Cardiac fibroblast (primary cell): Measurements from ENCODE around the gene OR10A3.

ENCODE experiments used
- DNase-seq, 2 donors: peaks; one replicate each; pipeline versions ENCODE4 v3.0.0 to v3.0.0-alpha.2; 2010; ENCODE audit warnings: low read depth in 2 of 2
- H3K4me3 ChIP-seq, 2 donors: replicated peaks in 1 of 2; 1 replicate in 1 of 2; 2 replicates in 1 of 2; pipeline ENCODE4 v1.5.1; 2011; ENCODE audit warnings: low read depth in 2 of 2, low read length in 2 of 2, mild to moderate bottlenecking in 2 of 2, moderate library complexity in 1 of 2
- CTCF ChIP-seq: IDR thresholded peaks from one replicate; pipeline ENCODE4 v1.5.1; 2011; ENCODE audit warnings: low read depth, mild to moderate bottlenecking, low read length, inconsistent platforms

Gene OR10A3

DNA sequence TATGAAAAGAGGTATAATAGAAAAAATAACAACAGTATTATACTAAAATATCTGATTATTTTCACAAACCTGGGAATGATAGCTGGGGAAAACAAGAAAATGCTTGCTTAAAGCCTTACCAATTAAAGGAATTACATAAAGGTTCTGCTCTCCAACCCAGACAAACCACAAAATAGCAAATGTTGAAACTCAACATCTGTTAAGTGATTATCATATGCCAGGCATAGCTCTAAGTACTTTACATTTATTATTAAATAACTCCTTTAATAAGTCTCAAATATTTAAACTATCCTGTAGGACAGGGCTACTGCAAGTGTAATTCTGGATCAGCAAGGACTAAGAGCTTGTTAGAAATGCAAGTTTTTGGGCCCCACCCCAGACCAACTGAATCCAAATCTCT, 30.5 kb downstream of the OR10A3 start:
- no peak overlapping the region for H3K4me3 ChIP-seq
- no peak for TF ChIP-seq CTCF
- DNase-seq: no peak

DNA sequence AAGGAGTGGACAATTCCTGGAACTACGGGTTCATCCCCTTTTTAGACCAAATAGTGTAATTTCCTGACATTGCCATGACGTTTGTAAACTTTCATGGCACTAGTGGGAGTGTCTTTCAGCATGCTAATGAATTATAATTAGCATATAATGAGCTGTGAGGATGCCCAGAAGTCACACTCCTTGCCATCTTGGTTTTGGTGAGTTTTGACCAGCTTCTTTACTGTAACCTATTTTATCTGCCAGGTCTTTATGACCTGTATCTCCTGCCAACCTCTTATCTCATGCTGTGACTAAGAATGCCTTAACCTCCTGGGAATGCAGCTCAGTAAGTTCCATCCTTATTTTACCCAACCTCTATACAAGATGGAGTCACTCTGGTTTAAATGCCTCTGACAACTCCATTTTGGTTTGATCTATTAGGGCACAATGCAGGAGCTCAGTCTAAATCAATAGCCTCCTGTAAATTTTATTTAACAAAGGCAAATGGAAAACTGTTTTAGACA, 31.2 kb downstream of the OR10A3 start:
- no peak for DNase-seq
- TF ChIP-seq CTCF: no peak
- H3K4me3 ChIP-seq: no peak overlapping the region

DNA sequence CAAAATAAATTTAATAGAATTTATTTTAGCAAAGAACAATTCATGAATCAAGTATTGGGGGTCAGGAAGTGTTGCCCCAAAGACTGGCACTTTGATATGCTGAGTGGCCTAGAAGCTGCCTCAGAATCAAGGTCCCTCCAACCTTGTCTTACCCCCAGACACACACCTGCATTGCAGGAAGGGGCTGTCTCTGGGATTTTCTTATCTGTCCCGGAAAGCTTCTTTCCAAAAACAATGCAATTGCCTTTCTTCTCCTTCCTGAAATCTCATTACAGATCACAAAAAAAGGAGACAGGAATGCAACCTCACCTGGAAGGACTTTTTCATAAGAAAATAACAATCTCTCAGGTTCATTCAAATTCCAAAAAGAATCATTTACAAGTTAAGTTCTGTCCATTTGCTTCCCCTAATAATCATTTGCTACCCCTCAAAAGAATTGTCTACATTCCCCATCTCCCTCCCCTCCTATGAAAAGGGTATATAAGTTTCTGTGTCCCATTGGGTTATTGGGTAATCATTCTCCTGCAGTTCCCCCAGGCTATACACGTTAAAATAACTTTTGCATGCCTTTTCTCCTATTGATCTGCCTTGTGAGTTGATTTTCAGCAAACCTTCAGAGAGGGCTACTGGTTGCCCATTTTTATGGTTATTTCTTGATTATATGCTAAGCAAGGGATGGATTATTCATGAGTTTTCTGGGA, 31.8 kb downstream of the OR10A3 start:
- TF ChIP-seq CTCF: no peak
- H3K4me3 ChIP-seq: no peak overlapping the region
- no peak for DNase-seq

DNA sequence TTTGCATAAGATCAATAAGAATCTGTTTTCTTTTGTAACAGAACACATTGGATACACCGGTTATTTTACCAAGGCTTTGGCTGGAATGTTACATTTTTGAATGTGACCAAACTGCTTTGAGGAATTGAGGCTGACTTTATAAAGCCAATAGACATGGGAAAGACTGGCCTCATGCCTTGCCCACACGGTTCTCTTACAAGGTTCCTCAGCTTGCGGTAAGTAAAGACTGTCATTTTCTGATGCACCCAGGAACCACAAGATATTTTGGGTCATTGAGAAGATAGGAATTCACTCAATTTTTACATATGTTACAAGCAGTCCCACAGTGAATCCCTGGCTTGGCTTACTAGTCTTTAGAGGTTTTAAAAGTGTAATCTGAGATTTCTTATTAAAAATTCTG, 34.4 kb downstream of the OR10A3 start:
- DNase-seq: no peak
- TF ChIP-seq CTCF: no peak
- no peak overlapping the region for H3K4me3 ChIP-seq

GRCh38 chr11:7906481-7906880, 35.0 kb downstream of the OR10A3 start:
- DNase-seq: no peak
- H3K4me3 ChIP-seq: no peak overlapping the region
- TF ChIP-seq CTCF: no peak

DNA sequence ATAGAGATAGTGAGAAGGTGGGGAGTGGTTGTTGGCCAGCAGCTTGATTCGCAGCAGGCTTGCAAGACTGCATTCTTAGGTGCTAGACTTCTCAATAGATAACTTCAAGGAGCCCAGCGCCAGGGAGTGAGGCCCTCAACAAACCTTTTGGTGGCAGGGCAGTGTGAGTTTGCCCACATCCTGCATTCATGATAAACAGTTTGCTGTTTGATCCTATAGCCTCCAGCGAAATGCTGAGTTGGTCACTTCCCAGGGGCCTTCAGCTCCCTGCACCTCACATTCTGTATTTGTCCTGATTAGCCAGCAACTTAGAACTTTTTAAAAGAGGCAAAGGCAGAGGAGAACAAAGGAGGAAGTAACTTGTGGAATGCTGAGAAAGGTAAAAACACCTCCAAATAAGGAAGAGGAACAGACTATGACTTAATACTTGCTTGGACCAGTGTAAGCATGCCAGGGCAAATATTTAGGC, 35.5 kb downstream of the OR10A3 start:
- DNase-seq: no peak
- TF ChIP-seq CTCF: no peak
- H3K4me3 ChIP-seq: no peak overlapping the region

GRCh38 chr11:7905549-7905948, 36.0 kb downstream of the OR10A3 start:
- TF ChIP-seq CTCF: no peak
- DNase-seq: no peak
- H3K4me3 ChIP-seq: no peak overlapping the region
